Fibroblast of peridontal ligament (primary cell): ENCODE measurements around the gene ALDH1A2.
"Not testable (repeated sequence)": the region's sequence is repeated elsewhere in the genome, so short reads cannot be mapped to it uniquely, and the experiment has no call there.

Experiments used
- DNase-seq: peaks from one replicate; pipeline ENCODE4 v3.0.0-alpha.2; 2010; ENCODE audit errors: extremely low read depth

Gene ALDH1A2

DNA sequence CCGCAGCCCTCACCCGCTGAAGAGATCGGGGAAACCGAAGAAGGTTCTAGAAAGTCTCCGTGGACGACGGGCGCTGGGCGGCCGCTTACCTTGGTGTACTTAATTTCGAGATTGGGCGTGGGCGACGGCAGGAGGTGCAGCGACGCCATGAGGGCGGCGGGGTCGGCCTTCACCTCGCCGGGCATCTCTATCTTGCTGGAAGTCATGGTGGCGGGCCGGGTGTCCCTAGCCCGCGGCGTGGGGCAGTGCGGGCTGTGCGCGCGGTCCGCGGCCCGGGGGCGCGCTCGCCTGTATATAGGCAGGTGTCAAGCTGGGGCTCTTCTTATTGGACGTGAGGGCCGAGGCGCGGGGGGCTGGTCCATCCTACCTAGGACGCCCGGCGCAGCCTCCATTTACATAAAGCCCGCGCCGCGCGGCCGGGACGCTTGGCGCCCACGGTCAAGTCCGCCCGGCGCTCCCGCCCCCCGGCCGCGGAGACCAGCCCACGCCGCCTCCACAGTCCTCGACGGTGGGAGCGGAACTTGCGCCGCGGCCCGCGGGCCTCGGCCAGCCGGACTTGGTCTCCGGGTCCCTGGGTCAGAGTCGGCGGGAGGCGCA is at the start of gene ALDH1A2:
Gene ALDH1A2 (minus strand): TSS at position 267 of the 597 bp plus-strand sequence. CDS start 61 bp downstream, at position 206.
- DNase-seq, result no peak

DNA sequence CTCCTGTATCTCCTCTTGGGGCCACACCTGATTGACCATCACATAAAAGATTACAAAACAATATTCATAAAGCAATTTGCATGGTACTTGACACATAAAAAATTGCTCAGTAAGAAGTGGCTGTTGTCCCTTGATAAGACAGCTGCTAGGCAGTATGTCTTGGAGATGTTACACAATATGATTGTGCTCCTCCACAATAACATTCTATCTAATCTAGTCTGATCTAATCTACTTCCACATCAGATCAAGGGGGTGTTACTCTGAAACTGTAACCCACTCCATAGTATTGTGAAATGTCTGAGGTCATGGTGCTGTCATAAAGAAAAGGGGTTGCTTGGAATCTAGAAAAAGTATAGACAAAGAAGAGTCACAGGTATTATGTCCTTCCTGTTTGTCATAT is 49.3 kb upstream of the ALDH1A2 start:
- DNase-seq, result no peak

- no peak for DNase-seq
Measured at GRCh38 chr15:58114388-58114787, 48.9 kb upstream of the ALDH1A2 start.

DNA sequence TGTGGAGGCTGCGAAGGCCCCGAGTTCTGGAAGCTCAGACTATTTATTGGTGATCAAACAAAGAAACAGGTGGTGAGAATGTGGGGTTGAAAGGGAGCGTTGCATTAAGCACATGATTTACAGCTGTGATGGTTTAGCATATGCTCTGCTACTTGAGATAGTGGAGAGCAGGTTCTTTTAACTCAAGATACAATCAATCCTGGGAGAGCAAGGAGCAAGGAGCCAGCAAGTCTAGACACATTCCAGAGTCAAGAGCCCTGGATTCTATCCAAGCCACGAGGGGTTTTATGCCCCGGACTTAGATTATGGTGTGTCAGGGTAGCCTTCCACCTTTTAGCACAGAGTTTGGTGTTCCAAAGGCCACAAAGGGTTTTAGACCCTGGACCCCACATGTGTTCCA is 47.8 kb upstream of the ALDH1A2 start:
- not testable (repeated sequence) for DNase-seq

- DNase-seq, result no peak
Measured at GRCh38 chr15:58111718-58112104, 46.2 kb upstream of the ALDH1A2 start.

DNA sequence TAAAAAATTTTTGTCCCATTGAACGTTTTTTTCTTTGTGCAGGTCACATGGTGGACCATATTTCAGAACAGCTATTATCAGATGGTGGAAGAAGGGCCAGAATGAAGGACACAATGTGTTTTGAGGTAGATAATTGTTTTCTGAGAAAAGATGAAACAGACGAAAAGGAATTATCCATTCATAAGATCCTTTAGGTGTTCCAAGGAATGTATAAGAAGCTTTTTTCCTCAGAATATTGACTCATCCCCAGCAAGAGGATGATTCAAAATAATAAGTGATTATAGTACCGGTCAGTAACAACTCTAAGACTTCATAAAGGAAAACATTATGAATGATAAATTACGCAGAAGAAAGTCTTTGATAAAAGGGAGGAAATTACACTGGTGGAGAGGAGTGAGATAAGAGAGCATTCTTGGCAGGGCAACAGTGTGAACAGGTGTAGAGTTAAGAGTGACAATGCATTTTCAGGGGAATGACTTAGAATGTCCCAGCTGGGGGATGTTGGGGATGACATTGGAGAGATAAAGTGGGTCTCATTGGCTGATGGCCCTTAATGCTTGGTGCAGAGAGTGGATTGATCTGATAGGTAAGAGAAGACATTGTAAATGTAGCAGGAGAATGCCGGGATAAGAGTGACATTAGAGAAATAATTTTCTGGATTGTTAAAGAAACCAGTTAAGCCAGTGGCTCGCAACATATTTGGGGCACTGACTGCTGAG is 45.6 kb upstream of the ALDH1A2 start:
- DNase-seq, result no peak

DNA sequence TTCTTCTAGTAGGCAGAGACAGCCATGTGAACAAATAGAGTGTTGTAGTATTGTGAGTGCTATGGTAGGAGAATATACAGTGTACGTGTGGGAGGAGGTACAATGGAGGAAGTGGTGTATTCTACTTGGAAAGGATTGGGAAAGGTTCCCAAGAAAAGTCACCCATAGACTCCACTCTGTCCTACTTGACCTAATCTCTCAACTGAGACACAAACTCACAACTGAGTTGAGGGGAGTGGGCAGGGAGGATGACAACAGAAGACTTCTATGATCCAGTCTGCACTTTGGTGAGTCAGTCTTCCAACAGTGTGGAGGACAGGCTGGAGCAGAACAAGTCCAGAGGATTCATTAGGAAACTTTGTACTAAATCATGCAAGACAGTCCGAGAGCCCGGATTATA is 43.9 kb upstream of the ALDH1A2 start:
- DNase-seq, result no peak

GRCh38 chr15:58108117-58108516 is 42.6 kb upstream of the ALDH1A2 start:
- DNase-seq, result no peak

- no peak for DNase-seq
Measured at GRCh38 chr15:58103482-58103881, 38.0 kb upstream of the ALDH1A2 start.

DNA sequence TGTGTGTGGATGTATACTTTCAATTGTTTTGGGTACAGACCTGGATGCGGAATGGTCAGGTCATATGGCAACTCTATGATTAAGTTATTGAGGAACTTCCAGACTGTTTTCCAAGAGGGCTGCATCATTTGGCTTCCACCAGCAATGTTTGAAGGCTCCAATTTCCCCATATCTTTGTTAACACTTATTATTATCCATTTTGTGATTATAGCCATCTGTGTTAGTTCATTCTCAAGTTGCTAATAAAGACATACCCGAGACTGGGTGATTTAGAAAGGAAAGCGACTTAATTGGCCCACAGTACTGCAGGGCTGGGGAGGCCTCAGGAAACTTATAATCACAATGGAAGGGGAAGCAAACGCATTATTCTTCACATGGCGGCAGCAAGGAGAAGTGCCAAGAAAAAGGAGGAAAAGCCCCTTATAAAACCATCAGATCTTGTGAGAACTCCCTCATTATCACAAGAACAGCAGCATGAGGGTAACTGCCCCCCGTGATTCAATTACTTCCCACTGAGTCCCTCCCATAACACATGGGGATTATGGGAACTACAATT is 31.1 kb upstream of the ALDH1A2 start:
- DNase-seq, result no peak

DNA sequence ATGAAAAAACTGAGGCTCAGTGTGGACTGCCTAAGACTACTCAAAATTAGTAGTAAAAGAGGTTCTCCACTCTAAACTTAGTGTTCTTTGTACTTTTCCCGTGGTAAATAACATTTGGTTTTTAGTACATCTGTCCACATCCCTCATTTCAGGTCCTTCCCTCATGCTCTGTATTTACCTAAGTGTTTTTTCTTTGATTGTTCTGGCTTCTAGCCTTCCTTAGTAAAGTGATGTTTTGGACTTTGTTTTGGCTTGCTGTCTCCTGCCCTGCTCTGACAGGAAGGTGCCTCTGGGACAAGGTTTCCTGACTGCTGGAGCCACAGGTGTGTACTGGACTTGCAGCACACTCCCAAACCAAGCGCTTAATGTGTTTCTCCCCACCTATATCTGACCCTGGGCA is 29.9 kb upstream of the ALDH1A2 start:
- DNase-seq, result no peak

- no peak for DNase-seq
Measured at GRCh38 chr15:58087871-58088270, 22.4 kb upstream of the ALDH1A2 start.

DNA sequence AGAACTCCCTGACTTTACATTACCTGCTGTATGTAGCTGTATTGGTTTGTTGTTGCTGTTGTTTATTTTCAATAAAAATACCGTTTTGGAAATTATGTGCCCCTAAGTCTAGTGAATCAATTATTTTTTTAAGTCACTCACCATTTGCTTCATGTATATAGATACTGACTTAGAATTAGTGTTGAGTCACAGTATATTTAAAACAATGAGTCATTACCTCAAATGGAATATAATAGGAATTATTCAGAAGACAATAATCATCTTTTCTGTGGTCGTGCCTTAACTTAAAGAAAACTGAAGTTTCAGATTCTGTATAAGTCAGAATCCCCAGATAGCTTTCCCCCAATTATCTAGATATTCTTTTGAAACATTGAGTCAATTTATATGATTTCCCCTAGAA is 21.0 kb upstream of the ALDH1A2 start:
- peak; percentile 29 for DNase-seq

GRCh38 chr15:58083526-58083925 is 18.0 kb upstream of the ALDH1A2 start:
- DNase-seq, result no peak

- no peak for DNase-seq
Measured at GRCh38 chr15:58081891-58082290, 16.4 kb upstream of the ALDH1A2 start.

GRCh38 chr15:58081456-58081855 is 15.9 kb upstream of the ALDH1A2 start:
- DNase-seq, result peak; percentile 6

DNA sequence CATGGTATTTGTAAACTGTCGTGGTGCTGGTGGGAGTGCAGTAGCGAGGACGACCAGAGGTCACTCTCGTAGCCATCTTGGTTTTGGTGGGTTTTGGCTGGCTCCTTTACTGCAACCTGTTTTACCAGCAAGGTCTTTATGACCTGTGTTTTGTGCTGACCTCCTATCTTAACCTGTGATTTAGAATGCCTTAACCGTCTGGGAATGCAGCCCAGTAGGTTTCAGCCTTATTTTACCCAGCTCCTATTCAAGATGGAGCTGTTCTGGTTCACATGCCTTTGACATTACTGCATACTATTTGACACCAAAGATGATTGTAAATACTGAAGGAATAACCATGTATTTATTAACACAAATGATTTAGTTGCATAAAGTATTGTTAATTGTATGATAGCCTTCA is 15.4 kb upstream of the ALDH1A2 start:
- DNase-seq, result not testable (repeated sequence)

DNA sequence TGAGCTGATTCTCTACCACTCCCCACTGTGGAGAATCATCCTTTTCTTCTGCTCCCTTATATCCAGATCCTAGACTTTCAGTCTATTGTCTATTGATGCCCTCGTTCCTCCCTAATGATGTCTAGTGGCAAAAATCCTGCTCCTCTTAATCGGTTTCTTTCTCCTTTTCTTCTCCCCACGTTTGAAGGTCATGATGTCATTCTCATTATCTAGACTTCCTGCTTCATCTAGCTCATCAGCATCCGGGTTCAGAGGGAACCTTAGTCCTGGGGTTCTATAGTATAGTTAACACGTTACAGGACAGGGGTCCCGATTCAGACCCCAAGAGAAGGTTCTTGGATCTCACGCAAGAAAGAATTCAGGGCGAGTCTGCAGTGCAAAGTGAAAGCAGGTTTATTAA is 14.9 kb upstream of the ALDH1A2 start:
- DNase-seq, result no peak

DNA sequence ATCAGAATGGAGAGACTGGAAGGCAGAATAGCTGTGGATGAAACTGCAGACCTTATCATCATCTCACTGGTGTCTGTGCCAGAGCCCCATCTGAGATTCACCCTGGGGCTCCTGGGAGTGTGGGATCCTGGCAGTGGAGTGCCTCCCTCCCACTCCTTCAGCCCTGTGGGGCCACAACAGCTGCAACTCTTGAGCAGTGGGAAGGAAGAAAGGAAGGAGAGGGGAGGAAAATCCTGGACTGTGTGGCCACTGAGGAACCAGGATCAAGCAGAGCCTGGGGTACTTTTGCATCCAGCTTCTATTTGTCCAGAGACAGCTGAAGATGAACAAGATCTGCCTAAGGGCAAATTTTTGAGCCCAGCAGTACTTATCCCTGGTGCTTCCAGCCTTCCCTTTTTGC is 13.1 kb upstream of the ALDH1A2 start:
- no peak for DNase-seq

- no peak for DNase-seq
Measured at GRCh38 chr15:58077427-58077826, 11.9 kb upstream of the ALDH1A2 start.

DNA sequence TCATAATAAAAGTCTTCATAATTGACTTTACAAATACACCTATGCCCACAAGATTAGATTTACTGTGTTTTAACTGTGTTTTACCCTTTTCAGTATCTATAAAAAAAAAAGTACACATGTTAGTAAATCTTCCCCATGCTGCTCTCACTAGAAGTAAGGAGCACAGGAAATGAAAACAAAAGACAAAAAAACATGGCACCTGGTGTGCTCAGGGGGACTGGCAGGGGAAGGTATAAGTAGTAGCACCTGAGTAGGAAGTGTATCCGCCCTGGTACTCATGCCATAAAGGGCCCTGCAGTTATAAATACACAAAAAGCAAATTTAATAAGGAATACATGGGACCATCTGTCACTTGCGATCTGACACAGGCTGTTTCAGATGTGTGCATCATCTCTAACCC is 8.9 kb upstream of the ALDH1A2 start:
- DNase-seq, result no peak

DNA sequence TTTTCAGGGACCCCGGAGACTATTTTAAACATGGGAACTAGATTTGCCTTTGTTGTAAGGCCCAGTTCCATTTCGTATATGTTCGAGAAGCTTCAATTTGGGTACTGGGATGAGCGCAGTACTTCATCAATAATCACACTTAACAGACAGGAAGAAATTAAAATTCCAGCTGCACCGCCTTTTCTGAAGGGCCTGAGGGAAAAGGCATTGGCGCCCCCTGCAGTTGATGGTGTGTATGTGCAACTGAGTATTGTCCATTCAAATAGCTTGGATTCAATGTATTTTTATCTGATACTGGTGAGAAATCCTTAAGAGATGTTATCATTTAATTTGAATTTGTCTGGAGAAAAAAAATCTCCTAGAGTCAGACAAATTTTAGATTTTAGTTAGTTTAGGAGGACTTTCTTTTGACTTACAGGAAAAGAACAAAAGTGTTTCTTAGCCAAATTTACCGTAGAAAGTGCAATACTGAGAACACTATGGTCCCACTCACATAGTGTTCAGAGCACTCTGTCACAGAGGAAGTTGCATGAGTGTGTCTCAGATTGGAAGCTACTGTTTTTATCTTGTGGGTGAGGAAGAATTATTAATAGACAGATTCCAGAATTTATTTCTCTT is 5.4 kb upstream of the ALDH1A2 start:
- peak; percentile 64 for DNase-seq

GRCh38 chr15:58069008-58069407 is 3.5 kb upstream of the ALDH1A2 start:
- no peak for DNase-seq
